ENCODE results near the gene GPBP1L1.

- no peak for TF ChIP-seq EZH2 (IDR thresholded peaks at IDR 0.05; ENCODE audit: low read length)
- TF ChIP-seq, protein P1, sequence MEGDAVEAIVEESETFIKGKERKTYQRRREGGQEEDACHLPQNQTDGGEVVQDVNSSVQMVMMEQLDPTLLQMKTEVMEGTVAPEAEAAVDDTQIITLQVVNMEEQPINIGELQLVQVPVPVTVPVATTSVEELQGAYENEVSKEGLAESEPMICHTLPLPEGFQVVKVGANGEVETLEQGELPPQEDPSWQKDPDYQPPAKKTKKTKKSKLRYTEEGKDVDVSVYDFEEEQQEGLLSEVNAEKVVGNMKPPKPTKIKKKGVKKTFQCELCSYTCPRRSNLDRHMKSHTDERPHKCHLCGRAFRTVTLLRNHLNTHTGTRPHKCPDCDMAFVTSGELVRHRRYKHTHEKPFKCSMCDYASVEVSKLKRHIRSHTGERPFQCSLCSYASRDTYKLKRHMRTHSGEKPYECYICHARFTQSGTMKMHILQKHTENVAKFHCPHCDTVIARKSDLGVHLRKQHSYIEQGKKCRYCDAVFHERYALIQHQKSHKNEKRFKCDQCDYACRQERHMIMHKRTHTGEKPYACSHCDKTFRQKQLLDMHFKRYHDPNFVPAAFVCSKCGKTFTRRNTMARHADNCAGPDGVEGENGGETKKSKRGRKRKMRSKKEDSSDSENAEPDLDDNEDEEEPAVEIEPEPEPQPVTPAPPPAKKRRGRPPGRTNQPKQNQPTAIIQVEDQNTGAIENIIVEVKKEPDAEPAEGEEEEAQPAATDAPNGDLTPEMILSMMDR (optimal IDR thresholded peaks at IDR 0.05 in 1 of 3, IDR thresholded peaks at IDR 0.05 in 1 of 3, conservative IDR thresholded peaks at IDR 0.05 in 1 of 3; ENCODE audit: extremely low read depth in 1 of 3, insufficient read depth in 2 of 3, low read length in 3 of 3) = no peak
Measured at GRCh38 chr1:45694823-45695222, 8.5 kb upstream of the GPBP1L1 start.
